Activated naive CD4-positive, alpha-beta T cell treated with anti-CD3 and anti-CD28 coated beads for 36 hours (primary cell): Measurements from ENCODE around the gene RIPOR2. TPM values are rescaled to one million over a fixed set of nuclear protein-coding genes. Genes with fewer than 3 reads are reported as not detected.

Experiments used
- CTCF ChIA-PET: fragments of 350-600 bp; sonication (Branson Sonifier 250); formaldehyde crosslinking; loops from one replicate; lab custom pipeline; 2021; ENCODE audit warnings: antibody characterized with exemption; lab: Charles Lee
- DNase-seq: peaks from one replicate; pipeline ENCODE4 v3.0.0-alpha.2; 2020
- H3K27ac Mint-ChIP-seq: one replicate; pipeline ENCODE4 v1.8.0; 2021; ENCODE audit warnings: mild to moderate bottlenecking, mixed read lengths
- H3K27me3 Mint-ChIP-seq: one replicate; pipeline ENCODE4 v1.8.0; 2021; ENCODE audit warnings: low read depth, mixed read lengths
- H3K36me3 Mint-ChIP-seq: one replicate; pipeline ENCODE4 v1.8.0; 2021; ENCODE audit warnings: low read depth, mixed read lengths
- H3K4me1 Mint-ChIP-seq: one replicate; pipeline ENCODE4 v1.8.0; 2021; ENCODE audit warnings: low read depth, mixed read lengths
- H3K4me3 Mint-ChIP-seq: one replicate; pipeline ENCODE4 v1.8.0; 2021; ENCODE audit warnings: mild to moderate bottlenecking, moderate library complexity, mixed read lengths
- H3K9me3 Mint-ChIP-seq: one replicate; pipeline ENCODE4 v1.8.0; 2021; ENCODE audit warnings: mixed read lengths
- intact Hi-C: fragments of 100-400 bp; cut with micrococcal nuclease; formaldehyde crosslinking; loops from one replicate; pipeline ENCODE4 v1.15.1; 2023
- total RNA-seq, 2 experiments: library from RNA; stranded (reverse); gene quantifications; one replicate each; pipeline ENCODE4 v1.2.3, GENCODE V29; 2021

RIPOR2 gene
- total RNA-seq, 2 experiments from 2014 or later, result 111 to 116 TPM

GRCh38 chr6:24788031-24788665, 147.6 kb downstream of the RIPOR2 start:
- no peak overlapping the region for H3K27ac Mint-ChIP-seq

GRCh38 chr6:24780206-24780605, 155.6 kb downstream of the RIPOR2 start:
- H3K4me1 Mint-ChIP-seq, result peaks cover 33% of the 10 kb centered on the region
- H3K27ac Mint-ChIP-seq, result no peak overlapping the region
- no peak overlapping the region for H3K4me3 Mint-ChIP-seq
- intact Hi-C loops, result no loop called here
- no peak for DNase-seq
- H3K36me3 Mint-ChIP-seq, result peaks cover 66% of the 10 kb centered on the region
- no peaks in the 10 kb centered on the region for H3K27me3 Mint-ChIP-seq
- CTCF ChIA-PET, result no interaction called here
- H3K9me3 Mint-ChIP-seq, result no peaks in the 10 kb centered on the region

More at GRCh38 chr6:24788031-24788665, 147.6 kb downstream of the RIPOR2 start:
- intact Hi-C loops, result loop anchor here (1.0 kb wide), 1 partner anchor 13 kb away; no protein-coding TSS in a partner anchor
- peaks cover 27% of the 10 kb centered on the region for H3K4me1 Mint-ChIP-seq
- H3K9me3 Mint-ChIP-seq, result no peaks in the 10 kb centered on the region
- CTCF ChIA-PET, result interaction anchor here (0.5 to 1.8 kb wide), 3 partner anchors 134 to 282 kb away, joined by 3 to 4 read pairs (median 4); no protein-coding TSS in a partner anchor
- H3K27me3 Mint-ChIP-seq, result no peaks in the 10 kb centered on the region
- DNase-seq, result peak; percentile 27
- no peak overlapping the region for H3K4me3 Mint-ChIP-seq
- peaks cover 49% of the 10 kb centered on the region for H3K36me3 Mint-ChIP-seq

GRCh38 chr6:24779416-24780016, 156.2 kb downstream of the RIPOR2 start:
- intact Hi-C loops, result loop anchor here (5.0 to 10.0 kb wide), 2 partner anchors 132 to 375 kb away; partner anchors contain the start of genes KIAA0319 and MRS2
- no peak overlapping the region for H3K4me3 Mint-ChIP-seq
- no peak overlapping the region for H3K27ac Mint-ChIP-seq

GRCh38 chr6:24778878-24779277, 156.9 kb downstream of the RIPOR2 start:
- intact Hi-C loops, result loop anchor here (5.0 to 10.0 kb wide), 2 partner anchors 132 to 374 kb away; partner anchors contain the start of genes KIAA0319 and MRS2
- H3K9me3 Mint-ChIP-seq, result no peaks in the 10 kb centered on the region
- H3K27me3 Mint-ChIP-seq, result no peaks in the 10 kb centered on the region
- H3K4me3 Mint-ChIP-seq, result no peak overlapping the region
- H3K27ac Mint-ChIP-seq, result no peak overlapping the region
- H3K36me3 Mint-ChIP-seq, result peaks cover 57% of the 10 kb centered on the region
- DNase-seq, result no peak
- H3K4me1 Mint-ChIP-seq, result peaks cover 33% of the 10 kb centered on the region
- CTCF ChIA-PET, result interaction anchor here (0.8 kb wide), 2 partner anchors 12 to 240 kb away, joined by 3 read pairs; no protein-coding TSS in a partner anchor

More at GRCh38 chr6:24779416-24780016, 156.2 kb downstream of the RIPOR2 start:
- no peak for DNase-seq
- Mint-ChIP-seq H3K36me3 (peaks cover 61% of the 10 kb centered on the region), H3K9me3 (no peaks in the 10 kb centered on the region), H3K4me1 (peaks cover 33% of the 10 kb centered on the region), H3K27me3 (no peaks in the 10 kb centered on the region)
- CTCF ChIA-PET, result interaction anchor here (0.8 kb wide), 2 partner anchors 13 to 240 kb away, joined by 3 read pairs; no protein-coding TSS in a partner anchor

GRCh38 chr6:24778121-24778520, 157.6 kb downstream of the RIPOR2 start:
- CTCF ChIA-PET, result interaction anchor here (1.0 kb wide), 1 partner anchor 243 kb away, joined by 4 read pairs; no protein-coding TSS in a partner anchor
- H3K9me3 Mint-ChIP-seq, result no peaks in the 10 kb centered on the region
- no peak for DNase-seq
- intact Hi-C loops, result loop anchor here (5.0 to 10.0 kb wide), 2 partner anchors 131 to 373 kb away; partner anchors contain the start of genes KIAA0319 and MRS2
- no peaks in the 10 kb centered on the region for H3K27me3 Mint-ChIP-seq
- peak overlapping the region; percentile 6 for H3K4me3 Mint-ChIP-seq
- H3K27ac Mint-ChIP-seq, result no peak overlapping the region
- peaks cover 52% of the 10 kb centered on the region for H3K36me3 Mint-ChIP-seq
- H3K4me1 Mint-ChIP-seq, result peaks cover 34% of the 10 kb centered on the region

GRCh38 chr6:24777227-24777626, 158.5 kb downstream of the RIPOR2 start:
- Mint-ChIP-seq H3K36me3 (peaks cover 47% of the 10 kb centered on the region), H3K27ac (no peak overlapping the region), H3K4me1 (peaks cover 34% of the 10 kb centered on the region), H3K9me3 (no peaks in the 10 kb centered on the region), H3K27me3 (no peaks in the 10 kb centered on the region), H3K4me3 (peak overlapping the region; percentile 48)
- DNase-seq, result no peak
- intact Hi-C loops, result loop anchor here (5.0 to 10.0 kb wide), 2 partner anchors 130 to 372 kb away; partner anchors contain the start of genes KIAA0319 and MRS2
- CTCF ChIA-PET, result interaction anchor here (1.0 kb wide), 1 partner anchor 244 kb away, joined by 4 read pairs; no protein-coding TSS in a partner anchor

GRCh38 chr6:24775520-24776058, 160.2 kb downstream of the RIPOR2 start:
- CTCF ChIA-PET, result interaction anchor here (1.2 kb wide), 3 partner anchors 33 to 242 kb away, joined by 4 to 5 read pairs (median 4); no protein-coding TSS in a partner anchor
- DNase-seq, result peak; percentile 55
- intact Hi-C loops, result loop anchor here (1.0 to 10.0 kb wide), 13 partner anchors 13 to 371 kb away; partner anchors contain the start of genes KIAA0319, MRS2 and TDP2

GRCh38 chr6:24774696-24775519, 160.9 kb downstream of the RIPOR2 start, which contains the start of gene GMNN:
GMNN (plus strand) TSS chr6:24774937; CDS start chr6:24777247, 2,310 bp downstream.
- peaks cover 30% of the 10 kb centered on the region for H3K4me1 Mint-ChIP-seq
- H3K27ac Mint-ChIP-seq, result peak within 1 kb of the TSS; percentile 98
- no peaks in the 10 kb centered on the region for H3K9me3 Mint-ChIP-seq
- DNase-seq, result peak; percentile 99
- H3K36me3 Mint-ChIP-seq, result peaks cover 29% of the 10 kb centered on the region
- peak within 1 kb of the TSS; percentile 96 for H3K4me3 Mint-ChIP-seq
- CTCF ChIA-PET, result interaction anchor here (0.6 to 1.2 kb wide), 5 partner anchors 33 to 251 kb away, joined by 3 to 6 read pairs (median 4); no protein-coding TSS in a partner anchor
- H3K27me3 Mint-ChIP-seq, result no peaks in the 10 kb centered on the region
- intact Hi-C loops, result loop anchor here (1.0 to 10.0 kb wide), 13 partner anchors 13 to 370 kb away; partner anchors contain the start of genes KIAA0319, MRS2 and TDP2

More at GRCh38 chr6:24775520-24776058, 160.2 kb downstream of the RIPOR2 start:
- Mint-ChIP-seq H3K9me3 (no peaks in the 10 kb centered on the region), H3K36me3 (peaks cover 35% of the 10 kb centered on the region), H3K4me3 (peak overlapping the region; percentile 96), H3K27ac (peak overlapping the region; percentile 98), H3K4me1 (peaks cover 34% of the 10 kb centered on the region), H3K27me3 (no peaks in the 10 kb centered on the region)

GRCh38 chr6:24768361-24768760, 167.4 kb downstream of the RIPOR2 start:
- H3K36me3 Mint-ChIP-seq, result no peaks in the 10 kb centered on the region
- H3K4me1 Mint-ChIP-seq, result peaks cover 2% of the 10 kb centered on the region
- no peak overlapping the region for H3K27ac Mint-ChIP-seq
- no peak for DNase-seq
- no peak overlapping the region for H3K4me3 Mint-ChIP-seq
- no peaks in the 10 kb centered on the region for H3K27me3 Mint-ChIP-seq
- H3K9me3 Mint-ChIP-seq, result no peaks in the 10 kb centered on the region
- CTCF ChIA-PET, result interaction anchor here (5.9 kb wide), 1 partner anchor 189 kb away, joined by 59 read pairs; no protein-coding TSS in a partner anchor
- intact Hi-C loops, result no loop called here

- Mint-ChIP-seq H3K9me3 (no peaks in the 10 kb centered on the region), H3K27ac (no peak overlapping the region), H3K27me3 (no peaks in the 10 kb centered on the region), H3K36me3 (no peaks in the 10 kb centered on the region), H3K4me3 (no peak overlapping the region), H3K4me1 (peaks cover 3% of the 10 kb centered on the region)
- CTCF ChIA-PET, result interaction anchor here (0.7 to 5.9 kb wide), 22 partner anchors 10 to 304 kb away, joined by 3 to 59 read pairs (median 3); partner anchors contain the start of gene KIAA0319
- DNase-seq, result no peak
- intact Hi-C loops, result loop anchor here (1.0 to 2.0 kb wide), 8 partner anchors 46 to 484 kb away; no protein-coding TSS in a partner anchor
These were observed 168.9 kb downstream of the RIPOR2 start for GRCh38 chr6:24766680-24767462.
